Hematopoietic multipotent progenitor cell treated with erythropoietin and hydrocortisone succinate and interleukin-3 and kit ligand, for 15 days (in vitro differentiated cells): Measurements from ENCODE around the gene SLC38A6.

Experiments
- DNase-seq: peaks from one replicate; pipeline ENCODE4 v3.0.0-alpha.2; 2015; ENCODE audit warnings: low spot score

SLC38A6 gene

GRCh38 chr14:60977847-60978246 lies 3.2 kb upstream of the SLC38A6 start:
- DNase-seq, result no peak

- DNase-seq, result peak; percentile 54
These were observed 799 bp downstream of the SLC38A6 start for GRCh38 chr14:60981633-60982455.

GRCh38 chr14:60984196-60984595 lies 3.2 kb downstream of the SLC38A6 start:
- DNase-seq, result no peak

GRCh38 chr14:60986500-60986899 lies 5.5 kb downstream of the SLC38A6 start:
- no peak for DNase-seq

DNA sequence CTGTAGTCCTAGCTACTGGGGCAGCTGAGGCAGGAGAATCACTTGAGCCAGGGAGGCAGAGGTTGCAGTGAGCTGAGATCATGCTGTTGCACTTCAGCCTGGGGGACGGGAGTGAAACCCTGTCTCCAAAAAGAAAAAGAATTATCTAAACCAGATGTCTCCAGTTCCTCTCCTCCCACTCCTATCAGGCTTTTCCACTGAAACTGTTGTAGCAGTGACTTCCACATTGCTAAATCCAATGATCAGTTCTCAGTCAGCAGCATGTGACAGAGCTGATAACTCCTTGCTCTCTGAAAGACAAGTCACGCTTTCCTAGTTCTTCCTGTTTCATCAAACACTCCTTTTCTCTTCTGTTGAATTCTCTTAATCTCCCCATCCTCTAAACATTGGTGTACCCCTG lies 8.6 kb downstream of the SLC38A6 start:
- peak; percentile 20 for DNase-seq

- DNase-seq, result no peak
These were observed 17.6 kb downstream of the SLC38A6 start for GRCh38 chr14:60998617-60999016.

GRCh38 chr14:60999536-60999935 lies 18.5 kb downstream of the SLC38A6 start:
- DNase-seq, result no peak

GRCh38 chr14:61003571-61003970 lies 22.5 kb downstream of the SLC38A6 start:
- DNase-seq, result no peak

DNA sequence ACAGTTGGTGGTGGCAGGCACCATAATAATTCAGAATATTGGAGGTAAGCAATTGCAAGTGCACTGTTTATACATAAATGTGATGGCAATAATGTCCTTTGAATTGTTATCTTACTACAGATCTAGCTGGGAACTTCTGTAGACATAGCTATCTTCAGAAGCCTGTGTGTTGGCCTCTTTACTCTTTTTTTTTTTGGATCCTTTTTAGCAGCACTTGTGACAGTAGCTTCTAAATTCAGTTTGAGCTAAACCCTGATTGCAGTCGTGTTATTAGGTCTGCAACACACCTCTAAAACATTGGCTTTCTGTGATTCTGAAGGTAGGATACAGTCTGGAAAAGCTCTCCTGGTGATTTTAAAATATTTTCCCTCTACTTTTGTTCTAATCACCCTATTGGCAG lies 38.5 kb downstream of the SLC38A6 start:
- no peak for DNase-seq

DNA sequence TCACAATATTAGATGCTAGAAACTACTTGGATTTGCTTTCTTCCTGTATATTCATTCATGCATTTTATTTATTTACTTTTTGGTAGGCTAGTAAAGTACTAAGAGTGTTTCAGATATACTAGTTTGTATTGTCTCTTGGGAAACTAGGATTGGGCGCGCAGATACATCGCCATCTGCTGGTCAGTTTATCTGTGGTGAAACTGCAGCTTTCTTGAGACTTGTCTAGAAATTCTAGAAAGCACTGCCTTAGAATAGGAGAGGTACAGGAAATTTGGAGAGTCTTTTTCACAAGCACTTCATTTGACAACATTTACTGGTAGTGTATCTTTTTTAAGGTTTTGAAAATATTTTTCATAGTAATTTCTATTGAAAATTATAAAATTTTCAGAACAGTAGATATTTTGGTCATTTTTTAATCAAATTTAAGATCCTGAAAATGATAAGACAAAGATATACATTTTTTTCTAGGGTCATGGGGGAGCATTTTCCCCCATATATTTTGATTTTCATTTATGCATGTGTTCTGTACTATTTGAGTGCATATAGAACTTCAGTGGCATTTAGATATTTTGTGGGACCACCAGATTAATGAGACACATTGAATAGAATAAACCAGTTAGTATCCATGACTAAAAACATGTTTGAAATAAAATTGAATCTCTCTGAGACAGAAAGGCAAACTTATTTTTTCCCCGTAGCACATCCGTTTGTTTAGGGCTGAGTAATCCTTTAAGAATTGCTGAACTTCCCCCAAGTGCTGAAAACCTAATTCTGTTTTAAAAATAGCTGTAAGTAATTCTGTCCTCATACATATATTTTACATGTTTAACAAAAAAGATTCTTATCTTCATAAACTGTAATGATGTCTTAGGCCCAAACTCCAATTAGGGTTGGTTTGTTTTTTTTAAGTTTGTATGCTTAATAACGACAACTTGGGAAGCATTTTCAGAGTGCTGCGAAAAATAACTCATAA lies 44.5 kb downstream of the SLC38A6 start:
- DNase-seq, result peak; percentile 70

- no peak for DNase-seq
These were observed 45.5 kb downstream of the SLC38A6 start for GRCh38 chr14:61026526-61026925.

GRCh38 chr14:61031026-61031425 lies 50.0 kb downstream of the SLC38A6 start:
- DNase-seq, result no peak

DNA sequence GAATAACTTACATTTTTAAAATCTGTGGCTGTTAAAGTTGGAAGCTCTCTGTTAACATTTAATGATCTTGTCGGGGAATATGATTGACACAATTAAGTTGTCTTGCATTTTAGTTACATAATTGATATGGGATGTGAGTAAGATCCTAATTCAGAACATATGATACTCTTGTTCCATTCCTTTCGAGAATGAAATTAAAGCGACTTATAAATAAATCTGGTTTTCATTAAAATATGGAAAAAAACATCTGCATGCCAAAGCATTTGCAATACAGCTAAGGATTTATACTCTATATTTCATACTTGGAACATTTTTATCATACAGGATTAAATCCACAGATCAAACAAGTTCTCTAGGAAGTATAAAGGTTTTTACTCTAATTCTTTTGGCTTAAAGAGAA lies 52.0 kb downstream of the SLC38A6 start:
- no peak for DNase-seq

- DNase-seq, result no peak
These were observed 52.8 kb downstream of the SLC38A6 start for GRCh38 chr14:61033855-61034254.

GRCh38 chr14:61034416-61035120 lies 53.5 kb downstream of the SLC38A6 start:
- DNase-seq, result no peak

- no peak for DNase-seq
These were observed 56.2 kb downstream of the SLC38A6 start for GRCh38 chr14:61037215-61037614.

DNA sequence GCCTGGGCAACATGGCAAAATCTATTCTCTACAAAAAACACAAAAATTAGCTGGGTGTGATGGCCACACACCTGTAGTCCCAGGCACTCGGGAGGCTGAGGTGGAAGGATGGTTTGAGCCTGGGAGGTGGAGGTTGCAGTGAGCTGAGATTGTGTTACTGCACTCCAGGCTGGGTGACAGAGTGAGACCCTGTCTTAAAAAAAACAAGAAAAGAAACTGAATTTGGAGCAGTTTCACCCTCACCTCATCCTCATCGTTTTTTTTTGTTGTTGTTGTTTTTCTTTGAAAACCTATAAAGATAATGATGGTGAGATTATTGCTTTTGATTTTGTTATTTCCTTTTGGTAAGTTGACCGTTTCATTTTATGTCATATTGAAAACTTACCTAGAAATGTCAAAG lies 60.7 kb downstream of the SLC38A6 start:
- no peak for DNase-seq

GRCh38 chr14:61042220-61042619 lies 61.2 kb downstream of the SLC38A6 start:
- DNase-seq, result no peak

GRCh38 chr14:61043506-61043905 lies 62.5 kb downstream of the SLC38A6 start:
- DNase-seq, result no peak

DNA sequence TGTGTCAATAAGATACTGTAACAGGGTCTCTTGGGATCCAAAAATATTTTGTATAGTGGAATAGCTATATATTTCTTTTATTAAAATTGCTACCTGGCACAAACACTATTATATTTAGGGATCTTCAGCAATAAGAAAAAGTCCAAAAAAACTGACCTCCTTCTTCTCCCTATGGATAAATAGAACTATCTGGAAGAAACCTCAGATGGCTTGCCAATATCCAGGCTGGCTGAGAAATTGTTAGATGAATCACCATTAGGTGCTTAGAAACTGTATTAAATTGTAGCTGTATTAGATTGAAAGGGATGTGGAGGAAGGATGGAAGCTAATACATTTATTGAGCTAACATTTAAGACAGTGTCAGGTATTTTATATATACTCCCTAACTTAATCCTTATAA lies 66.0 kb downstream of the SLC38A6 start:
- no peak for DNase-seq

- DNase-seq, result no peak
These were observed 67.6 kb downstream of the SLC38A6 start for GRCh38 chr14:61048640-61049039.

- DNase-seq, result no peak
These were observed 69.4 kb downstream of the SLC38A6 start for GRCh38 chr14:61050417-61050816.
